ENCODE measurements around the gene HMOX1.

DNA sequence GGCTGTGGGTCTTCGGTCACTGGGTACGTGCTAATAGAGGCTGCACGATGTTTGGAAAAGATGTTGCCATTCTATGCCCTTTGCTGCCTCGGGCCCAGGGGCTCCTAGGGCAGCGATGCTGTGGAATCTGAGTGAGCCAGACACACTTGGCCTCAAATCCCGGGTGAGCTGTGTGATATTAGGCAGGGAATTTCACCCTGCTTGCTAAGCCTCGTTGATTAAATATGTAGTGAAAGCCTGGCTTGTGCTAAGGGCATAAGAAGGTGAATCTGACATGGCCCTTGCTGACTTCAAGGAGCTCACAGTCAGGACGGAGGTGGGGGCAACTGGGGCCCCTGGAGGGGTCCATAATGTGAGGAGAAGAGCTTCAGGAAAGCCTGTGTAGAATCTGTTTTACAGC is 5.4 kb upstream of the HMOX1 start:
- TF ChIP-seq POLR2A (IDR thresholded peaks at IDR 0.05) = no peak
- TF ChIP-seq, protein P1, sequence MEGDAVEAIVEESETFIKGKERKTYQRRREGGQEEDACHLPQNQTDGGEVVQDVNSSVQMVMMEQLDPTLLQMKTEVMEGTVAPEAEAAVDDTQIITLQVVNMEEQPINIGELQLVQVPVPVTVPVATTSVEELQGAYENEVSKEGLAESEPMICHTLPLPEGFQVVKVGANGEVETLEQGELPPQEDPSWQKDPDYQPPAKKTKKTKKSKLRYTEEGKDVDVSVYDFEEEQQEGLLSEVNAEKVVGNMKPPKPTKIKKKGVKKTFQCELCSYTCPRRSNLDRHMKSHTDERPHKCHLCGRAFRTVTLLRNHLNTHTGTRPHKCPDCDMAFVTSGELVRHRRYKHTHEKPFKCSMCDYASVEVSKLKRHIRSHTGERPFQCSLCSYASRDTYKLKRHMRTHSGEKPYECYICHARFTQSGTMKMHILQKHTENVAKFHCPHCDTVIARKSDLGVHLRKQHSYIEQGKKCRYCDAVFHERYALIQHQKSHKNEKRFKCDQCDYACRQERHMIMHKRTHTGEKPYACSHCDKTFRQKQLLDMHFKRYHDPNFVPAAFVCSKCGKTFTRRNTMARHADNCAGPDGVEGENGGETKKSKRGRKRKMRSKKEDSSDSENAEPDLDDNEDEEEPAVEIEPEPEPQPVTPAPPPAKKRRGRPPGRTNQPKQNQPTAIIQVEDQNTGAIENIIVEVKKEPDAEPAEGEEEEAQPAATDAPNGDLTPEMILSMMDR (IDR thresholded peaks at IDR 0.05 in 4 of 5, conservative IDR thresholded peaks at IDR 0.05 in 1 of 5) = no peak
